SK-MEL-5 (cell line): ENCODE measurements around the gene SGF29. TPM values are rescaled to one million over a fixed set of nuclear protein-coding genes. Genes with fewer than 3 reads are reported as not detected.
A peak's percentile ranks its signal among the peaks of the same experiment; 100 is the strongest.
"Not testable (repeated sequence)": the region's sequence is repeated elsewhere in the genome, so short reads cannot be mapped to it uniquely, and the experiment has no call there.

Source experiments
- DNase-seq: peaks from one replicate; pipeline ENCODE4 v3.0.0-alpha.2; 2016; ENCODE audit warnings: low read depth, low spot score
- in situ Hi-C: cut with HindIII; loops from 2 replicates; pipeline ENCODE4 v1.10.0; 2016; ENCODE audit warnings: low sequenced_read_pairs, high pct_unique_total_duplicates, low pct_unique_long_range_greater_than_20kb
- total RNA-seq: library from RNA; depleted of rRNA; stranded (reverse); fragments of >200 nt; shearing (Covaris generic); gene quantifications from 2 replicates; pipeline ENCODE4 v1.2.3, GENCODE V29; 2014

The SGF29 gene
- total RNA-seq, 1 experiment from 2014 or later: 11.0 TPM

DNA sequence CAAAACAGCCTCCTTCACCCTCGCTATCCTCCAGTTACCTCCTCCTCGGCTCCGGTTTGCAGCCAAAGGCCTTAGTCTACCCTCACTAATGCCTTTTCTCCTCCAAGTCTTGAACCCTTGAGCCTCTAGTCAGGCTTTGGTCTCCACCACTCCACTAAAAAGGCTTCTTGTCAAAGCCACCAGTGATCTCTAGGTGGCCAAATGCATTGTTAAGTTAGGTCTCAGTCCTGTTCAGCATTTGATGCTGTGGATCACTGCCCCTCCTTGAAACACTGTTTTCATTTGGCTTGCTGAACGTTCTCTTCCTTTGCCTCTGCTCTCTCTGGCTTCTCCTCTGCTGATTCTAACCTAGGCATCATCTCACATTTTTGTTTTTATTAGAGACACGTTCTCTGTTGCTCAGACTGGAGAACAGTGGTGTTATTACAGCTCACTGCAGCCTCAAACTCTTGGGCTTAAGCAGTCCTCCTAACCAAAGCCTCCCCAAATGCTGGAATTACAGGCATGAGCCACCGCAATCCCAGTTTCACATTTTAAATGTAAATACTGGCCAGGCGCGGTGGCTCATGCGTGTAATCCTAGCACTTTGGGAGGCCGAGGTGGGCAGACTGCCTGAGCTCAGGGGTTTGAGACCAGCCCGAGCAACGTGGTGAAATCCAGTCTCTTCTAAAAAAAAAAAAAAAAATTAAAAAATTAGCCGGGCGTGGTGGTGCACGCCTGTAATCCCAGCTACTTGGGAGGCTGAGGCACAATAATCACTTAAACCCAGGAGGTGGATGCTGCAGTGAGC, 1.1 kb downstream of the SGF29 start:
- in situ Hi-C loops: no loop called here

DNA sequence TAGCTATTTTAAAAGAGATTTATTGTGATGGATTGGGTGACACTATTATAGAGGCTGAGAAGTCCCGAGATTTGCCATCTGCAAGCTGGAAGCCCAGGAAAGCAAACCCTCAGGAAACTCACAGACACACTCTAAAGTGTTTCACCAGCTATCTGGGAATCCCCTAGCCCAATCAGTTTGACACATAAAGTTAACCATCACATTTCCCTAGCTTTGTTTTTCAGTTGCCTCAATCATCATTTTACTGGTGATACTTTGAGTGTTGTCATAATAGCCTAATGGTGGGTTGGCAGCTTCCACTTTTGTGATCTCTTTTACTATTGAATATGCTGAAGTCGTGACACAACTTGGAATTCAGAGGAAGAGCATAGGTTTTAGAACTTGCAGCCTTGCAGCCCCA, 1.8 kb downstream of the SGF29 start:
- in situ Hi-C loops: no loop called here
- DNase-seq: no peak

More for the DNA sequence above, 1.1 kb downstream of the SGF29 start:
- DNase-seq: no peak

DNA sequence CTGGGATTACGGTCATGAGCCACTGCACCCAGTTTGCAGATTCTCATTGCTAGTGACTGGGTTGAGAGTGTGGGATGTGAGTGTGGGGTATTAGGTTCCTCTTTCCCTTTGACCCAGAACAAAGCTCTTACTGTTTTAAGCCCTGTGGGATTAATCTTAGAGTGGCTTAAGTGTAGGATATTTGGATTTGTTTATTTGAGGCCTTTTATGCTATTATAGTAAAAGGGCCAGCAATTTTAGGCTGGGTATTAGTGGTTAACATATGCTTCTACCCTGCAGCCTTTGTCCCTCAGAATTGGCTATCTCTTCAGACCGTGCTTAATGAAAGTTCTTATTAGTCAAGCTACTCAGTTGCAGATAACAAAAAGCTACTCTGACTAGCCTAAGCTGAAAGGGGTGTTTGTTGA, 3.2 kb downstream of the SGF29 start:
- in situ Hi-C loops: no loop called here
- peak; percentile 37 for DNase-seq

DNA sequence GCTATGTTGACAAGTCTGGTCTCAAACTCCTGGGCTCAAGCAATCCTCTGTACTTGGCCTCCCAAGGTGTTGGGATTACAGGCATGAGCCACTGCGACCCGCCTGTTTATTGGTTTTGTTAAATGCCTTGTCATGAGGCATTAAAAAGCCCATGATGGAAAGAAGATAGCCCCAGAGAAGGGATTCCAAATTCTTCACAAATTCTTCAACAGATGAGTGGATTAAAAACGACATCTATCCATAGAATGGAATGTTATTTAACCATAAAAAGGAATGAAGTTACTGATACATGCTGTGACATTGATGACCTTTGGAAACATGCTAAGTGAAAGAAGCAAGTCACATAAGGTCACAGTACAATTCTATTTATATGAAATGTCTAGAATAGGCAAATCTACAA, 4.7 kb downstream of the SGF29 start:
- in situ Hi-C loops: no loop called here
- no peak for DNase-seq

DNA sequence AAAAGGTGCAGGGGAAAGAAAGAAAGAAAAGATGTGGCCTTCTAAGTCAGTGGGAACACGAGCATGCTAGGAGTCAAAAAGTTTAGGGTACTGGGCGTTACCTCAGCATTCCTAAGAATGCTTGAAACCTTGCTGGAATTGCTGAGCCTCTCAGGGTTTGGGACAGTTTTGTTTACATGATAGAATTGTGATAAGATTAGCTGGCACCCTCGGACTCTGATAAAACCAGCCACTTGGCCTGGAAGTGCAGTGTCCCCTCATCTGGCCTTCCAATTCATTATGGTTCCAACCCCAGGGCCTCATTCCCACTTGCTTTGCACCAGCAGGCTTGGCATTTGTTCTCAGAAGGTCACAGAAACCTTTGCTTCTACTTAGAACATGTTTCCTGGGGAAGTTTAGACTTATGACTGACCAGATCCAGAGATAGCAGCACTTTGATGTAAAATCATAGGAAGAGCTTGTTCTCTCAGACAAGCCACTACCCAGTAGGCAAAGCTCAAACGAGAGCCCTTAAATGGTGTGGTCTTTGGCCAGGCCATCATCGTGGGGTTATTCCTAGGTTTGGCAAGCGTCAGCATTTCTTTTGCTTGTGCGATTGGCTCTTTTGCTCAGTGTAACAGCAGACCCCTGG, 8.0 kb downstream of the SGF29 start:
- in situ Hi-C loops: no loop called here
- DNase-seq: no peak

- no peak for DNase-seq
- in situ Hi-C loops: no loop called here
Measured at GRCh38 chr16:28562199-28562598, 8.5 kb downstream of the SGF29 start.

DNA sequence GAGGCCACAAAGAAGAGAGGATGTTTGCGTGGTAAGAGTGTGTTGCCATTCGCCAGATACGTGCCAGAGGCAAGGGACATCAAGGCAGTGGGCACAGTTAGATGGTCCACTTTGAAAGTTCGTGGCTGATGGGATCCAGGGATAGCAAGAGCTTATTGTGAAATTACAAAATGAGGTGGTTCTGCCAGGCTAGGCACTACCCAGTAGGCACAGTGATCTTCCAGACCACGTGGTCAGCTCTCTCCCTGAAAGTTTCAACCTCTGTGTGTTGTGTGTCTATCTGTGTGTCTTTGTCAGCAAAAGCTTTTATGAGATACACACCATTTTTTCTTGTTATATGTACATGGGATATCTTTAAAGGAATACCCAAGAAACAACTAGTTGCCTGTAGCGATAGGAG, 9.5 kb downstream of the SGF29 start:
- DNase-seq: no peak
- in situ Hi-C loops: no loop called here

DNA sequence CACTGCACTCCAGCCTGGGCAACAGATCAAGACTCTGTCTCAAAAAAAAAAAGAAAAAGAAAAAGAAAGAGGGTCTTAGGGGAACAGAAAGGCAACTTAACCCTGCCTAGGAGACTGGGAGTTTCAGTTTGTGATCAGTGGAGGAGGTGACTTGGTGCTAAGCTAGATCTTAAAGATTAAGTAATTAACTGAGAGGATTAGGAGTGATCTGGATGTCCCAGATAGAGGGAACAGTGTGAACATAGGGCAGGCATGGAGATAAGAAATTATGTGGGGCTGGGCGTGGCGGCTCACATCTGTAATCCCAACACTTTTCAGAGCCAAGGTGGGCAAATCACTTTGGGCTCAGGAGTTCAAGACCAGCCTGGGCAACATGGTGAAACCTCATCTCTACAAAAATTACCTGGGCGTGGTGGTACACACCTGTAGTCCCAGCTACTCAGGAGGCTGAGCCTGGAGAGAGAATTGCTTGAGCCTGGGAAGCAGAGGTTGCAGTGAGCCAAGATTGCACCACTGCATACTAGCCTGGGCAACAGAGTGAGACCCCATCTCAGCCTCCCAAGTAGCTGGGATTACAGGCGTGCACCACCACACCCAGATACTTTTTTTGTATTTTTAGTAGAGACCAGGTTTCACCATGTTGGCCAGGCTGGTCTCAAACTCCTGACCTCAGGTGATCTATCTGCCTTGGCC, 12.7 kb downstream of the SGF29 start:
- DNase-seq, in situ Hi-C loops: not testable (repeated sequence)

GRCh38 chr16:28567292-28567691, 13.6 kb downstream of the SGF29 start:
- in situ Hi-C loops: no loop called here
- no peak for DNase-seq

DNA sequence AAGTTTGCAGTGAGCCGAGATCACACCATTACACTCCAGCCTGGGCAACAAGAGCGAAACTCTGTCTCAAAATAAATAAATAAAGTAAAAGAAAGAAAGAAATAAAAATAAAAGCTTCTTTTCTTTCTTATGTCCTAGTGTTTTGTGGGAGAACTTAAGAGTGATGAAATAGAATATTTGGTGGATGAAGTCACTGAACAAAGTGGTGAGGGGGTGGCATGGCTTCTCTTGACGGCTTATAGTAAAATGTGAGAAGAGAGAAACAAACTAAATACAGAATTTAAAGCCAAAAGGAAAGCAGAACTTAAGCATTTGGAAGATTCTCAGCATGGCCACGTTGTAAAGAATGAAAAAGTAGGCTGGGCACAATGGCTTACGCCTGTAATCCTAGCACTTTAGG, 15.3 kb downstream of the SGF29 start:
- in situ Hi-C loops: no loop called here
- no peak for DNase-seq

DNA sequence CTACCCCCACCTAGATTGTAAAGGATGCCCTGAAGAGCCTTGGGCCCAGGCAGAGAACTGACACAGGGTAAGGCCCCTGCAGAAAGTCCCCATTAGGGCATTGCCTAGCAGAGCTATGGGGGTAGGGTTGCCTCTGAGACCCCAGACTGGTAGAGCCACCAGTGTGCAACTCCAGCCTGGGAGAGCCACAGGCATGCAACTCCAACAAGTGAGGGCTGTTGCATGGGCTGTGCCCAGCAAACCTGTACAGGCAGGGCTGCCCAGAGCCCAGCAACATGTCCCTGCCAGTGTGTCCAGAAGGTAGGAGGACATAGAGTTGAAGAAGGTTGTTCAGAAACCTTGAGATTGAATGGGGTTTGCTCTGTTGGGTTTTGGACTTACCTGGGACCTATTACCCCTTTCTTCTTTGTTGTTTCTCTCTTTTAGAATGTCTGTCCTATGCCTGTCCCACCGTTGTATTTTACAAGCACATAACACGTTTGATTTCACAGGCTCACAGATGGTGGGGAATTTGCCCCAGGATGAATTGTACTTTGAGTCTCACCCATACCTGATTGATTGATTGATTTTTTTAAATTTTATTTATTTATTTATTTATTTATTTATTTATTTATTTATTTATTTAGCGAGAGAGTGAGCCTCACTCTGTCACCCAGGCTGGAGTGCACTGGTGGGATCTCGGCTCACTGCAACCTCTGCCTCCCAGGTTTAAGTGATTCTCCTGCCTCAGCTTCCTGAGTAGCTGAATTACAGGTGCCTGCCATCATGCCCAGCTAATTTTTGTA, 16.4 kb downstream of the SGF29 start:
- DNase-seq: no peak
- in situ Hi-C loops: no loop called here

DNA sequence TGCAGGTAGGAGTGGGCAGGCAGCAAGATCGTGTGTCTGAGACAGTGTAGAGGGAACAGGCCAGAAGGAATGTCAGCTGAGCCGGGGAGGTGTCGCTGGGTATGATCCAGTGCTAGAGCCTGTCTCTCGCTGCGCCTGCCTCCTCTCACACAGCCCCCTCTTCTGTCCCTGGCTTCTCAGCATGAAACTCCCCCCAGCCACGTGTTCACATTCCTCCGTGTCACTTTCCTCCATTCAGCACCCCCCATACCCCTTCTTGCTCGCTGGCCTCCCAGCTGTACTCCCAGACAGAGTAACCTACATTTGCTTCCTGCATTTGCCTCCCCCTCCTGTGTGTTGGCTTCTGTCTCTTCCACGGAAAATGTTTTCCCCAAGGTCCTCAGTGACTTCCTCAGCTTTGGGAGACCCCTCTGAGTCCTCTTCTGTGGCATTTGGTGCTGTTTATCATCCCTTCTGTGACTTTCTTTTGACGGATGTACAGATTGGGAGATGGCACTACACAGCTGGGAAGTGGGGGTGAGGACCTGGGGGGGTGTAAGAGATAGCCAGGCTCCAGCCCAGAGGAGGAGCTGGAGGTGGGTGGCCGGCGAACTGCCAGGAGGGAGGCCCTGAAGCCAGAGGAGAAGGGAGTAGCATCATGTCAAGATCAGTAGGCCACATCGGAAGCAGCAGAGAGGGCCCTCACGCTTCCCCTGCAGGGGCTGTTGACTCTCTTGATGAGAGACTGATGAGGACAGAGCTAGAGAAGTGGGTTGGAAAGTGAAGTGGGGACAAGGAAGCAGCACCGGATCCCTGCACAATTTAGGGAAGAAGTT, 19.2 kb downstream of the SGF29 start:
- in situ Hi-C loops: no loop called here
- no peak for DNase-seq

DNA sequence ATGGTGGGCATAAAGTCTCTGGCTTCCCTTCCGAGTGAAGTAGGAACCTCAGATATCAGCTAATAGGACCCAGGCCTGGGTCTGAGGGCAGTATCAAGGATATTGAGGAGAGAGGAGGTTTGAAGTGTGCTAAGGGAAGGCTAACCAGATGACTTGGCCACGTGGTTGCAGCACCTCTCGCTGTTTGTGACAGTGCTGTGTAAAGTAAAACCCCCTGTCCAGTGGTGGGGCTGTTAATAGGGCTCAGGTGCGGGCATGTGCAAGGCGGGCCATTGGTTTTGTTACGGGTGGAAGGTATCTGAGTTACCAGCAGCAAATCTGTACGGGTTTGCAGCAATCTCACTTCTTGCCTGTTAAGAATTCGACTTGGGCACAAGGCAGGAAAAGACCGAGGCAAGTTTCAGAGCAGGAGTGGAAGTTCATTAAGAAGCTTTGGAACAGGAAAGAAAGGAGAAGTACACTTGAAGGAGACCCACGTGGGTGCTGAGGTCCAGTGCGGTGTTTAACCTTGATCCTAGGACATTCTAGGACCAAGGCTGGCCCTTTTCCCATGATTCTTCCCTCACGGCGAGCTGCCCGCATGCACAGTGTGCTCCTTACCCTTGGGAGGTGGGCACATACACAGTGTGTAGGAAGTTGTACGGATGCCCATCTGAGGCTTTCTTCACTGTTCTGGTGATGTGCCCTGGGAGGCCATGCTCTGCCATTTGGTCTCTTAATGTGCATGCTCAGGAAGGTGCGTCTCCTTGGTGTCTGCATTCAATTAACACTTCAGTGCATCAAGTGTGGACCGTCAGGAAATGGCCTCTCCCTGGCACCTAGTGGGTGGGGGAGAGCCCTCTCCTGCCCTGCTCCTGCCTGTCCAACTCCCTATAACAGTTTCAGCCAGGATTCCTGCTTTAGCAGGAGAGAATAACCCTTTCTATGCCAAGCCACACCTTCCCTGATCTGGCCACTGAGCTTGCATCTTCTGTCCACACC, 20.3 kb downstream of the SGF29 start:
- in situ Hi-C loops: no loop called here
- no peak for DNase-seq

GRCh38 chr16:28574925-28575324, 21.2 kb downstream of the SGF29 start:
- in situ Hi-C loops: no loop called here
- no peak for DNase-seq

DNA sequence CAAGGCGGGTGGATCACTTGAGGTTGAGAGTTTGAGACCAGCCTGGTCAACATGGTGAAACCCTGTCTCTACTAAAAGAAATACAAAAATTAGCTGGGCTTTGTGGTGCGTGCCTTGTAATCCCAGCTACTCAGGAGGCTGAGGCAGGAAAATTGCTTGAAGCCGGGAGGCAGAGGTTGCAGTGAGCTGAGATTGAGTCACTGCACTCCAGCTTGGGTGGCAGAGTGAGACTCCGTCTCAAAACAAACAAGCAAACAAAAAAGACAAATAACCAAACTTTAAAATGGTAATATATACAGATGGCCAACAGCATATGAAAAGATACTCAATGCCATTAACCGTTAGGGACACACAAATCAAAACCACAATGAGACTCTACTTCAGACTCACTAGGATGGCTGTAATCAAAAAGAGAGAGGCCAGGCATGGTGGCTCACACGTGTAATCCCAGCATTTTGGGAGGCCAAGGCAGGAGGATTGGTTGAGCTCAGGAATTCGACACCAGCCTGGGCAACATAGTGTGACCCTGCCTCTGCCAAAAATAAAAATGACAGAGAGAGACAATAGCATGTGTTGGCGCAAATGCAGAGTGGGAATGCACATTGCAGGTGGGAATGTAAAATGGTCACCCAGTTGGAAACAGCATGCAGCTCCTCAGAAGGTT, 21.9 kb downstream of the SGF29 start:
- in situ Hi-C loops: no loop called here
- no peak for DNase-seq
